ENCODE data around the gene CCDC116. TPM values are rescaled to one million over a fixed set of nuclear protein-coding genes. Genes with fewer than 3 reads are reported as not detected.

The CCDC116 gene
- 0.14 TPM in 1 of 2 replicates, not detected in the other for total RNA-seq (2014; rRNA removed; shearing (Covaris generic))
- polyA plus RNA-seq (2016; fragmentation: Nextera tagmentation; extraction: Ambion mirVana): 0.35 TPM in 1 of 2 replicates, not detected in the other
- long read RNA-seq: 0 reads

- H4K20me1 ChIP-seq (replicated peaks; ENCODE audit: insufficient read depth): peaks cover 7% of the 10 kb centered on the region
- H2AFZ ChIP-seq: no peak within 1 kb of the TSS
- H3K36me3 ChIP-seq (ENCODE audit: insufficient read depth): peaks cover 8% of the 10 kb centered on the region
- H3K27ac ChIP-seq (ENCODE audit: low read depth): no peak within 1 kb of the TSS
- no peaks in the 10 kb centered on the region for H3K9me2 ChIP-seq (ENCODE audit: insufficient read depth)
- no peaks in the 10 kb centered on the region; the same call in 1 of the 2 replicates for H3F3A ChIP-seq (replicated peaks; ENCODE audit: low read depth)
- Mint-ChIP-seq H3K27me3 (ENCODE audit: insufficient read depth, low read depth, poor library complexity) (peaks cover 25% of the 10 kb centered on the region), H3K4me1 (peaks cover 7% of the 10 kb centered on the region), H3K36me3 (ENCODE audit: low read depth) (peaks cover 11% of the 10 kb centered on the region), H3K4me3 (no peak within 1 kb of the TSS), H3K27ac (no peak within 1 kb of the TSS), H3K9me3 (peaks cover 10% of the 10 kb centered on the region; the same call in 2 of the 3 replicates)
- H3K79me2 ChIP-seq (replicated peaks; ENCODE audit: insufficient read depth): peaks cover 11% of the 10 kb centered on the region
- DNase-seq (ENCODE audit: low spot score) (peak; percentile 84), ATAC-seq (peak; percentile 11)
- H3K4me2 ChIP-seq: no peak within 1 kb of the TSS
- H3K4me3 ChIP-seq: no peak within 1 kb of the TSS
- peaks cover 3% of the 10 kb centered on the region; the same call in 1 of the 2 replicates for H3K4me1 ChIP-seq (ENCODE audit: insufficient read depth)
- no peaks in the 10 kb centered on the region for H3K27me3 ChIP-seq (ENCODE audit: insufficient read depth)
- TF ChIP-seq REST (IDR thresholded peaks at IDR 0.05; ENCODE audit: unreplicated experiment): no peak
- no peak for TF ChIP-seq ZNF331 (CRISPR knock-in tag; IDR thresholded peaks at IDR 0.05; ENCODE audit: low read depth)
- no peak for TF ChIP-seq ZNF114 (CRISPR knock-in tag; IDR thresholded peaks at IDR 0.05)
- TF ChIP-seq NANOG (IDR thresholded peaks at IDR 0.05; ENCODE audit: borderline replicate concordance): no peak
- no peak for TF ChIP-seq EZH2 (IDR thresholded peaks at IDR 0.05; ENCODE audit: low read depth, unreplicated experiment)
- no peak for TF ChIP-seq STAT1 (IDR thresholded peaks at IDR 0.05; ENCODE audit: unreplicated experiment)
- TF ChIP-seq JUNB (IDR thresholded peaks at IDR 0.05; ENCODE audit: unreplicated experiment): no peak
- no peak for TF ChIP-seq ZNF462 (CRISPR knock-in tag; IDR thresholded peaks at IDR 0.05)
- TF ChIP-seq POLR2AphosphoS5 (IDR thresholded peaks at IDR 0.05; ENCODE audit: low read depth): no peak
- TF ChIP-seq CTCF (conservative IDR thresholded peaks at IDR 0.05; ENCODE audit: low read depth in 2 of 2): no peak
- no peak for TF ChIP-seq CREB1 (CRISPR knock-in tag; IDR thresholded peaks at IDR 0.05; ENCODE audit: low read depth)
- no peak for TF ChIP-seq EZH2phosphoT487 (IDR thresholded peaks at IDR 0.05; ENCODE audit: unreplicated experiment)
- TF ChIP-seq ETS1 (IDR thresholded peaks at IDR 0.05): no peak
Observed at GRCh38 chr22:21632237-21632895, at the start of gene CCDC116. Gene CCDC116 (plus strand): TSS chr22:21632760. CDS start chr22:21633182, 422 bp downstream.

Data from GM23338 (cell line).